GM06990 (cell line): ENCODE measurements around the gene TPO.

Experiments
- DNase-seq: peaks from one replicate; pipeline ENCODE4 v3.0.0-alpha.2; 2011; ENCODE audit not compliant: insufficient read length; ENCODE audit errors: extremely low read depth
- H3K27me3 ChIP-seq: replicated peaks from 2 replicates; pipeline ENCODE4 v1.6.0; 2011; ENCODE audit warnings: low read length; ENCODE audit not compliant: control insufficient read depth, insufficient read depth
- H3K36me3 ChIP-seq: 2 replicates; pipeline ENCODE4 v1.5.1; 2011; ENCODE audit warnings: low read length; ENCODE audit not compliant: control insufficient read depth, insufficient read depth
- H3K4me3 ChIP-seq: replicated peaks from 2 replicates; pipeline ENCODE4 v1.5.1; 2011; ENCODE audit warnings: low read depth, mild to moderate bottlenecking, control low read depth, low read length
- TF ChIP-seq, protein P1 (sequence below): IDR thresholded peaks from 2 replicates; pipeline ENCODE4 v1.5.1; 2011; ENCODE audit warnings: low read length, control low read depth, mild to moderate bottlenecking, inconsistent platforms; ENCODE audit not compliant: insufficient read depth, poor library complexity, severe bottlenecking

TPO gene

DNA sequence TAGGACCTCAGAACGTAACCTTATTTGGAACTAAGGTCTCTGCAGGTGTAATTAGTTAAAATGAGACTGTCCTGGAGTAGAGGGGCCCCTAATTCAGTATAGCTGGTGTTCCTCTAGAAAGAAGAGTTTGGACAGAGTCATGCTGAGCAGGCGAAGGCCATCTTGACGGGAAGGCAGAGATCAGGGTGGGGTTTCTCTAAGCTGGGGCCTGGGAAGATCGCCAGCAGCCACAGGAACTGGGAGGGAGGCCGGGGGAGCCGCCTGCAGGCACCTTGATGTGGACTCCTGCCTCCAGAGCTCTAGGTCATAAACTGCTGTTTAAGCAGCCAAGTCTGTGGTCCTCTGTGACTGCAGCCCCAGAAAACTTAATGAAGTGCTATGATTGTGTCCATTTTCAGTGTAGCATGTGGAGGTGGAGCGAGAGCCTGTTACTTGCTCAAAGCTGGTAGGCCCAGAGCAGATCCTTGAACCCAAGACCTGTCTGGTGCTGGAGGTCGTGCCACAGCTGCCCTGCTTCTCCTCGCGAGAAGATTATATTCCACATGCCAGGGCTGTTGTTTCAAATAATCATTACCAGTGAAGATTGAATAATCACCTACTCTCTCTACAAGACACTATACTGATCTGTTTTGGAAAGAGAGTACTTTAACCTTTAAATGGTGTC is 105.7 kb downstream of the TPO start:
- H3K4me3 ChIP-seq = no peak overlapping the region
- TF ChIP-seq, protein P1, sequence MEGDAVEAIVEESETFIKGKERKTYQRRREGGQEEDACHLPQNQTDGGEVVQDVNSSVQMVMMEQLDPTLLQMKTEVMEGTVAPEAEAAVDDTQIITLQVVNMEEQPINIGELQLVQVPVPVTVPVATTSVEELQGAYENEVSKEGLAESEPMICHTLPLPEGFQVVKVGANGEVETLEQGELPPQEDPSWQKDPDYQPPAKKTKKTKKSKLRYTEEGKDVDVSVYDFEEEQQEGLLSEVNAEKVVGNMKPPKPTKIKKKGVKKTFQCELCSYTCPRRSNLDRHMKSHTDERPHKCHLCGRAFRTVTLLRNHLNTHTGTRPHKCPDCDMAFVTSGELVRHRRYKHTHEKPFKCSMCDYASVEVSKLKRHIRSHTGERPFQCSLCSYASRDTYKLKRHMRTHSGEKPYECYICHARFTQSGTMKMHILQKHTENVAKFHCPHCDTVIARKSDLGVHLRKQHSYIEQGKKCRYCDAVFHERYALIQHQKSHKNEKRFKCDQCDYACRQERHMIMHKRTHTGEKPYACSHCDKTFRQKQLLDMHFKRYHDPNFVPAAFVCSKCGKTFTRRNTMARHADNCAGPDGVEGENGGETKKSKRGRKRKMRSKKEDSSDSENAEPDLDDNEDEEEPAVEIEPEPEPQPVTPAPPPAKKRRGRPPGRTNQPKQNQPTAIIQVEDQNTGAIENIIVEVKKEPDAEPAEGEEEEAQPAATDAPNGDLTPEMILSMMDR = no peak
- DNase-seq = no peak
- no peaks in the 10 kb centered on the region for H3K27me3 ChIP-seq
- no peaks in the 10 kb centered on the region for H3K36me3 ChIP-seq

DNA sequence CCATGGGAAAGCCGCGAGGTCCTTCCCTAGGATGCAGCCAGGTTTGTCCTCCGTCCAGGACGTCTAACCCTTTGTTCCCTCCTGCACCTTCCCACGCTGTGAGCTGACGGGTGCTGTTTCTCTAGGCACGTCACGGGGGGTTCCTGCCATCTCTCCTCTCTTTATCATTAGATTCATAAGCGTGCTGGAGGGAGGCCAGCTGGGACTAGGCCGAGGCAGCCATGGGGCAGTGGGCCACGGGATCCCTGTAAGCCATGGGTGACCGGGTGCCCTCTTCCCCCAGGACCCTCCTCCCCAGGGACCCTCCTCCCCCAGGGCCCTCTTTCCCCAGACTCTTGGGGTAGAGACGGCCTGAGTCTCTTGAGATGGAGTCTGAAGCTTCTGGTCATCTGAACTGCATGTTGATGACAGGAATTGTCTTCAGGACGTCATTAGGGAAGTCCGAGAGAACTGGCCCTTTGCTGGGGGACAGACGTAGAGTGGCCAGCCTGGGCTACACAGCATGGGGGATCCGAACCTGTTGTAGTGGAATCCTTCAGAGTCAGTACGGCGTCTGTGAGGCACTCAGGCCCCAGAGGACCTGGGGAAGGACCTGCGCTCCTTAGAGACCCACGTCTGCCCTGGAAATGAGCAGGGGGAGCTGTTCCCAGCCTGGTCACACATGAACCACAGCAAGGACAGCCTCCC is 108.1 kb downstream of the TPO start:
- DNase-seq = no peak
- TF ChIP-seq, protein P1 = no peak
- Histone ChIP-seq H3K27me3 (no peaks in the 10 kb centered on the region), H3K4me3 (no peak overlapping the region), H3K36me3 (no peaks in the 10 kb centered on the region)

DNA sequence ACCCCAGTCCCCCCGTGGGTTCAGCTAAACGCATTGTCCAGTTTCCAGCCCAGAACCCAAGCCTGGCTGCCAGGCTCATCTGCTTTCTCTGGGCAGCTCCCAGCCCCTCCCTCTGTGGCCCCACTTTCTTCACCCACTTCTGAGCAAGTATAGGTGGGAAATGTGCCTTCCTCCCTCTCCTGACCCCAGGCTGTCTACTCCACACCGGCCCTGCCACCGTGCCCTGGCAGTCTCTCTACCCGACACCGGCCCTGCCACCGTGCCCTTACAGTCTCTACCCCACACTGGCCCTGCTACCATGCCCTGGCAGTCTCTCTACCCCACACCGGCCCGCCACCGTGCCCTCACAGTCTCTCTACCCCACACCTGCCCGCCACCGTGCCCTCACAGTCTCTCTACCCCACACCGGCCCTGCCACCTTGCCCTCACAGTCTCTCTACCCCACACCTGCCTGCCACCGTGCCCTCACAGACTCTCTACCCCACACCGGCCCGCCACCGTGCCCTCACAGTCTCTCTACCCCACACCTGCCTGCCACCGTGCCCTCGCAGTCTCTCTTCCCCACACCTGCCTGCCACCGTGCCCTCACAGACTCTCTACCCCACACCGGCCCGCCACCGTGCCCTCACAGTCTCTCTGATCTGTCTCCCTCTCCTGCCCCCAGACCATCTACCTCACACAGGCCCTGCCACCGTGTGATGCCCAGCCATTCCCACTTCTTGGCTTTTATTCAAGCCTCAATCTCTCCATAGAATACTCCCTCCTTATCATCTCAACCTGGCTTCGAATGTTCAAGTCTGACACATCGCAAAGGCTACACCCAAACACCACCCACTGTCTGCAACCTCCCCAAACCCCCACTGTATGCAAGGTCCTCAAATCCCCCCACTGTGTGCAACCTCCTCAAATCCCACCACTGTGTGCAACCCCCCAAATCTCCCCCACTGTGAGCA is 108.9 kb downstream of the TPO start:
- Histone ChIP-seq H3K27me3 (no peaks in the 10 kb centered on the region), H3K4me3 (no peak overlapping the region), H3K36me3 (no peaks in the 10 kb centered on the region)
- TF ChIP-seq, protein P1 = no peak
- no peak for DNase-seq

DNA sequence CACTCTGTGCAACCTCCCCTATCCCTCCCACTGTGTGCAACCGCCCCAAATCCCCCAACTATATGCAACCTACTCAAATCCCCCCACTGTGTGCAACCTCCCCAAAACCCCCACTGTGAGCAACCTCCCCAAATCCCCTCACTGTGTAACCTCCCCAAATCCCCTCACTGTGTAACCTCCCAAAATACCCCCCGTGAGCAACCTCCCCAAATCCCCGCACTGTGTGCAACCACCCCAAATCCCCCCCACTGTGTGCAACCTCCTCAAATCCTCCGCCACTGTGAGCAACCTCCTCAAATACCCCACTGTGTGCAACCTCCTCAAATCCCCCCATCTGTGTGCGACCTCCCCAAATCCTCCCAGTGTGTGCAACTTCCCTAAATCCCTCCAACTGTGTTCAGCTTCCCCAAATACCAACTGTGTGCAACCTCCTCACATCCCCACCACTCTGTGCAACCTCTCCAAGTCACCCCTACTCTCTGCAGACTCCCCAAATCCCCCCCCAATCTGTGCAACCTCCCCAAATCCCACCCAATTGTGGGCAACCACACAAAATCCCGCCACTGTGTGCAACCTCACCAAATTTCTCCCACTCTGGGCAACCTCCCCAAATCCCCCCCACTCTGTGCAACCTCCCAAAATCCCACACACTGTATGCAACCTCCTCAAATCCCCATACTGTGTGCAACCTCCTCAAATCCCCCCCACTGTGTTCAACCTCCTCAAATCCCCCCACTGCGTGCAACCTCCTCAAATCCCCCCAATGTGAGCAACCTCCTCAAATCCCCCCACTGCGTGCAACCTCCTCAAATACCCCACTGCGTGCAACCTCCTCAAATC is 114.1 kb downstream of the TPO start:
- H3K36me3 ChIP-seq = no peaks in the 10 kb centered on the region
- TF ChIP-seq, protein P1 = no peak
- H3K27me3 ChIP-seq = no peaks in the 10 kb centered on the region
- H3K4me3 ChIP-seq = no peak overlapping the region
- DNase-seq = no peak
